PFSK-1 (cell line): ENCODE data around the gene ANKRD33. TPM values are rescaled to one million over a fixed set of nuclear protein-coding genes. Genes with fewer than 3 reads are reported as not detected.

Experiments used
- FOXP2 ChIP-seq: optimal IDR thresholded peaks from 2 replicates; pipeline ENCODE3; 2011; ENCODE audit warnings: borderline replicate concordance, control low read depth, inconsistent platforms; ENCODE audit not compliant: insufficient read depth; ENCODE audit errors: extremely low read length, extremely low read depth
- POLR2AphosphoS5 ChIP-seq: IDR thresholded peaks from 2 replicates; pipeline ENCODE4 v1.6.1; 2012; ENCODE audit warnings: low read depth, mild to moderate bottlenecking, control low read depth, low read length, moderate library complexity
- REST ChIP-seq, 2 experiments: IDR thresholded peaks; 2 replicates each; pipeline versions ENCODE4 v1.6.1 to v1.8.0; 2011 to 2012; ENCODE audit warnings: low read depth in 2 of 2, low read length in 2 of 2, control low read depth in 1 of 2, inconsistent platforms in 1 of 2, mild to moderate bottlenecking in 1 of 2, moderate library complexity in 1 of 2; ENCODE audit not compliant: insufficient read depth in 1 of 2
- SIN3A ChIP-seq: IDR thresholded peaks from 2 replicates; pipeline ENCODE4 v1.6.1; 2012; ENCODE audit warnings: mild to moderate bottlenecking, low read length, moderate library complexity, borderline replicate concordance; ENCODE audit not compliant: insufficient read depth
- TAF1 ChIP-seq: IDR thresholded peaks from 2 replicates; pipeline ENCODE4 v1.6.1; 2012; ENCODE audit warnings: low read length, control low read depth, borderline replicate concordance; ENCODE audit not compliant: insufficient read depth
- polyA plus RNA-seq: library from polyadenylated mRNA; unstranded; fragments of >200 nt; gene quantifications from one replicate; pipeline ENCODE4 v1.2.1, GENCODE V29; 2012; ENCODE audit warnings: low read depth, missing spikeins; ENCODE audit not compliant: insufficient read length

Gene ANKRD33
- polyA plus RNA-seq = 0.21 TPM

GRCh38 chr12:51887476-51888315, at the start of gene ANKRD33:
TSS of gene ANKRD33 (plus strand) at chr12:51888103. CDS start at chr12:51888187, 84 bp downstream.
- TF ChIP-seq POLR2AphosphoS5 (no peak), SIN3A (no peak), FOXP2 (no peak), REST (IDR thresholded peaks at IDR 0.05; ENCODE audit: insufficient read depth in 1 of 2, low read depth in 2 of 2, low read length in 2 of 2) (no peak), TAF1 (no peak)

- no peak for TF ChIP-seq FOXP2
- no peak for TF ChIP-seq SIN3A
- no peak for TF ChIP-seq POLR2AphosphoS5
- no peak for TF ChIP-seq REST (IDR thresholded peaks at IDR 0.05; ENCODE audit: insufficient read depth in 1 of 2, low read depth in 2 of 2, low read length in 2 of 2)
Observed at GRCh38 chr12:51838762-51839161, 49.1 kb upstream of the ANKRD33 start.

- no peak for TF ChIP-seq REST (IDR thresholded peaks at IDR 0.05; ENCODE audit: insufficient read depth in 1 of 2, low read depth in 2 of 2, low read length in 2 of 2)
- no peak for TF ChIP-seq SIN3A
- no peak for TF ChIP-seq FOXP2
- no peak for TF ChIP-seq POLR2AphosphoS5
- TF ChIP-seq TAF1 = no peak
Observed at GRCh38 chr12:51839310-51839947, 48.5 kb upstream of the ANKRD33 start.

- TF ChIP-seq SIN3A (no peak), TAF1 (no peak), POLR2AphosphoS5 (no peak), REST (IDR thresholded peaks at IDR 0.05; ENCODE audit: insufficient read depth in 1 of 2, low read depth in 2 of 2, low read length in 2 of 2) (no peak), FOXP2 (no peak)
Observed at GRCh38 chr12:51840966-51841365, 46.9 kb upstream of the ANKRD33 start.
